Dedifferentiated amniotic fluid mesenchymal stem cell (primary cell): ENCODE data around the gene LHB.
"Not testable (repeated sequence)": the region's sequence is repeated elsewhere in the genome, so short reads cannot be mapped to it uniquely, and the experiment has no call there.

Experiments
- DNase-seq: peaks from one replicate; pipeline ENCODE4 v3.0.0-alpha.2; 2016; ENCODE audit errors: extremely low spot score

LHB gene

GRCh38 chr19:49017041-49017665 is at the start of gene LHB:
Gene LHB, minus strand, starts transcription at chr19:49017091. Its CDS starts 10 bp downstream, at chr19:49017081.
- DNase-seq: no peak

DNA sequence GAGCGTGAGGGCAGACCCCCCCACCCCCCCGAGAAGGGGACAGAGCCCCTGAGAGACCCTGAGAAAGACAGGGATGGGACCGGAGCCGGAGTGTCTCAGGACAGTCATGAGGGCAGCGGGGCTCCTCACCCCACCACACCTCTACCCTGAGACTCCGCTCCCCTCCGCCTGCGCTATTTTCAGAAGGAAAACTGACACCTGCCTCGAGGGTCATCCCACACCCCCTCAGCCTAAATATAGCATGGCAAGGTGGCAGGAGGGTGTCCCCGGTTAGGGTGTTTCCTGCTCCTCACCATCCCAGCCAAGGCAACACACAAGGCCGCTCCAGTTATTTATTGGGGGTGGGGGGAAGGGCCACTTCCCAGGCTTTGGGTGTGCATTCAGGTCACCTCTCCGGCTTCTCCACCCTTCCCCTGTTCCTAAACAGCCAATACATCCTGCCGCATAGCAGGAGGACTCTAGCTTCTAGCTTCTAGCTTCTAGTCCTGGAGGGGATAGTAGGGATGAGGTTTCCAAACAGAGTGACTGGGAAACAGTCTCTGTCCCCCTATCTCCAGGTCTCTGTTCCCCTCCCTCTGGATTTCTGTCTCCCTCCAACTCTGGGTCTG is 49.1 kb upstream of the LHB start:
- no peak for DNase-seq

- no peak for DNase-seq
Measured at GRCh38 chr19:49064768-49065611, 48.1 kb upstream of the LHB start, which contains the start of gene NTF4. Gene NTF4, minus strand, starts transcription at chr19:49064818. Its CDS starts 2,821 bp downstream, at chr19:49061997.

GRCh38 chr19:49064029-49064629 is 47.2 kb upstream of the LHB start:
- DNase-seq: no peak

- DNase-seq: no peak
Measured at GRCh38 chr19:49061445-49061844, 44.6 kb upstream of the LHB start.

GRCh38 chr19:49061000-49061399 is 44.1 kb upstream of the LHB start:
- no peak for DNase-seq

GRCh38 chr19:49059053-49059452 is 42.2 kb upstream of the LHB start:
- no peak for DNase-seq

DNA sequence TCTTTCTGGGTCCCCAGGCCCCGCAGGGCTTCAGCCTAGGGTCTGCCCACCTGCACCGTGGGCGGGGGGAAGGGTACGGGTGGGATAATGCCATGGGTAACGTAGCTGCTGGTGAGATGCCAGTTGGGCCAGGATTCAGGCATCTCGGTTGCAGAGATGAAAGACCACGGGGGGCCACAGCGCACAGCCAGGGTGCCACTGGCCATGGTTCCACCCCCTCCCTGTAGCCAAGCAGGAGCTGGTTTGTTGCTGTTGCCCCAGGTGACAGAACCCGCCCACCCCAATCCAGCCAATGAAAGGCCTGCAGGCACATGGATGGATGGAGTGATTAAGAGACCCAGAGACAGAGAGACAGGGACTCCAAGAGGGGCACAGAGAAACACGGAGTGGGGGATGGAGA is 41.7 kb upstream of the LHB start:
- DNase-seq: no peak

- DNase-seq: no peak
Measured at GRCh38 chr19:49057636-49058234, 40.8 kb upstream of the LHB start, which contains the start of gene CGB7. Gene CGB7, minus strand, starts transcription at chr19:49057749. Its CDS starts 2,374 bp downstream, at chr19:49055375.

DNA sequence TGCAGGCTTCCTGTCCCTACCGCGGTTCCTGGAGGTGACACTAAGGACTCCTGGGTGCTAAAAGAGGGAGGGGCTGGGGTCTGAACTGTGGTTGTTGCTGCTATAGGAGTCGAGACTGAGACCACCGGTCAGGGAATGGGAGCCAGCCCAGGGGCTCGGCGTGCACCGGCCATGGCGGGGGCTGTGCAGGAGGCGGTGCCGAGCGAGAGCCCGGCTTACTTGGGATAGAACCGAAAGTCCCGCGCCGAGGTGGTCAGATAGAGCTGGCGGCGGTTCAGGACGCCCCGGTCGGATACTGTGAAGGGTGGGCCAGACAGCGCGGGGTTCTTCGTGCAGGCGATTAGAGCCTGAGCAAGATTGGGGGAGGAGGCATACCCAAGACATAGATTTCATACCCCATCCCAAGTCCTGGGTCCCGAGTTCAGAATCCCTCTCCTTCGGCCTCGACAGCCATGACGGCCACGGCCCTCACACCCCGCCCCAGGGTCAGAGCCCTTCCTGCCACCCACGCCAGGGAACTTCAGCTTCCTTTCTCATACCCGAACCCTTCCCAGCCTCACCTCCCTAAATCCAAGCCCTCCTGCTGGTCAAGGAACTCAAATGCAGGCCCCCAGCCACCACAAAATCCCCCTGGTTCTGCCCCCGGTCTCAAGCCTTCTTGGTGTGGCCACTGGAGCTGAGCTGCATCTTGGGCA is 40.2 kb upstream of the LHB start:
- not testable (repeated sequence) for DNase-seq

DNA sequence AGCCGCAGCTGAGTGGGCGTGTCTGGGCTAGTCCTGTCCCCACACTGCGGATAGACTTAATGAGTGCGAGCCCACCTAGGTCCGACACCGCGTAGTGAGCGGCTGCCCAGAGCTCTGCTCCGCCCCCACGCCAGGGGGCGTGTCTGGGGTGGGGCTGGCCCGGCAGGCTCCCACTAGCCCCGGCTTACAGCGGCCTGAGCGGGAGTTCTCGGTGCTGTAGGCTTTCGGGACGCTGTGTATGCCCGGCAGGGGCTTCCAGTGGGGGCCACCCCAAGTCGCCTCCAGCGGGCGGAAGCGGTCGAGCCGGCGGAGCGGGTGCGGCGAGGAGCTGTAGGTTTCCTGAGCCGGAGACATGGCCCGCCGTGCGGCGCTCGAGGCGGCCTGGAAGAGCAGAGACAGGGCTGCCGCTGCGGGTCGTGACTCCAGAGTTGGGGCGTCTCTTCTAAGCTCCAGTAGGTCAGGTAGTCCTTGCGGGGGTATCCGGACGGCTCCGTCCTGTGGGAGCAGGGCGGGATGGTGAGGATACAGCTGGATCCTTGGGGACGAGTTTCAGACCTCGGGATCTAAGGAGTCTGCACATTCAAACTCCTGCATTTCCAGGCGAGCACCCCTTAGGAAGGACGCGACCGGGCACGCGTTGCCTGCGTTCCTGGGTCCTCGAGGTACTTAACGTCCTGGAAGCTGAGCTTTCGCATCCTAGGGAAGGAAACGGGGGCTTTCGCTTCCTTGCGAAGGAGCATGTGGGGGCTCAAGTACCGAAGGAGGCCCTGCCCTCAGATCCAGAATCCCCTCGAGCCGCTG is 39.4 kb upstream of the LHB start:
- no peak for DNase-seq

DNA sequence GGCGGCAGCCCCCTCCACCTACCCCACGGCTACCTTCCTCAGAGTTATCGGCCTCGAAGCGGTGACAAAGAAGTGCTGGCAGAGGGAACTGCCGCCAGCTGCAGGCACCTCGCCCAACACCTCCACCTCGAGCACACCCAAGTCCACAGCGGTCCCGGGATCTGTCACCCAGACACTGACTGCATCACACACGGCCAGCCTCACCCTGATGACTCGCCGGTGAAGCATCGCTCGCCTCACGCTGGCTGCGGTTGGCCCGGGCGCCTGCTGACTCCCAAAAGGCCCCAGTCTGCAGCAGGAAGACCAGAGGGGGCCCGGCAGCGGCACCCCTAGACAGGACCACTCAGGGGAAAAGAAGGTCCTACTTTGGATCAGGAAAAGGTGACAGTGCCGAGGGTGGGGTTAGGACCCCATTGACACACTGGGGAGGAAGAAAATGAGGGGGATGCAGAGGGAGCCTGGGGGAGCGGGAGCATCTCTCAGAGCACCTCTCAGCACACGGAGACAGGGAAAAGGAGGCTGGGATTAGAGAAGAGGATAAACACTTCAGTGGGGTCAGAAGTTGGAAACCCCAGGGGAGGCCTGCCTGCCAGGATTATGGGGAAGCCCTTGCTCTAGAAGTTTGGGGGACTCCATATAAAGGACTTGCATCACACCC is 33.6 kb upstream of the LHB start:
- not testable (repeated sequence) for DNase-seq

DNA sequence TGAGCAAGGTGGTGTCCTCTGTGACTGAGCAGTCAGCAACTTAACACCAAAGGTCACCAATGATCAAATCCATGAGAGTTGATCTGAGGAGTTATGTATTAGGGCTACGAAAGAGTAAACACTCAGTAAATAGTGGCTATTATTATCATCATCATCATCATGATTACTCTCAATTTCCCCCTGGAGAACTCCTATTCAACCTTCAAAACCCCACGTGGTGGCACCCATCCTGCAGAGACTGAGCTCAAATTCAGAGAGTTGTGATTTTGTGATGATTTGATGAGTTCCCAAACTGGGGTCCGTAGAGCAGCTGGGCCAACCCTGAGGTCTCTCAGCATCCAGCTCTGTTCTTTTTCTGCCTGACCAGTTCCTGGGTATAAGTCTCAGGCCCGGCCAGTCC is 32.9 kb upstream of the LHB start:
- not testable (repeated sequence) for DNase-seq

GRCh38 chr19:49049011-49049410 is 32.1 kb upstream of the LHB start, which contains the start of gene CGB8:
Gene CGB8, minus strand, starts transcription at chr19:49049111. Its CDS starts 372 bp downstream, at chr19:49048739.
- DNase-seq: not testable (repeated sequence)

GRCh38 chr19:49043548-49043947 is 26.7 kb upstream of the LHB start, which contains the start of gene CGB5:
Gene CGB5, plus strand, starts transcription at chr19:49043848. Its CDS starts 362 bp downstream, at chr19:49044210.
- not testable (repeated sequence) for DNase-seq

GRCh38 chr19:49042666-49043065 is 25.8 kb upstream of the LHB start:
- DNase-seq: not testable (repeated sequence)

GRCh38 chr19:49042177-49042576 is 25.3 kb upstream of the LHB start:
- no peak for DNase-seq

DNA sequence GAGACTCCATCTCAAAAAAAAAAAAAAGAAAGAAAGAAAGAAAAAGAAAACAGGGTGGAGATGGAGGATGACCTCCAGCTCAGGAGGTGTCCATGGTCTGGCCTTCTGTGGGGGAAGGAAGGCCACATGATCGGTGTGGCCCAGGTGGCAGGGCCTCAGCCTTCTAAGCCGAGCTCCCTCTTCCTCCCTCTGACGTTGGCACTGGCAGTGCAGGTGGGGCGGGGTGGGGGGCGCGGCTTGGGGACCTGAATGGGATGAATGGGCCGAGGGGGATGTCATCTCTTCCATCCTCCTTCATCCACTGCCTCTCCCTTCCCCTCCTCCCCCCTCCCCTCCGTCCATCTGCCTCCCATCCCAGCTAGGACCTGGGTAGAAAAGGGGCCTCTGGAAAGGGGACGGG is 22.8 kb upstream of the LHB start:
- not testable (repeated sequence) for DNase-seq

GRCh38 chr19:49038557-49039276 is 21.8 kb upstream of the LHB start:
- DNase-seq: not testable (repeated sequence)
